Neural progenitor cell (in vitro differentiated cells): ENCODE measurements around the gene GGT5. TPM values are rescaled to one million over a fixed set of nuclear protein-coding genes. Genes with fewer than 3 reads are reported as not detected.

ENCODE experiments used
- DNase-seq: peaks from one replicate; pipeline ENCODE4 v3.0.0-alpha.2; 2016; ENCODE audit warnings: low spot score
- H2AFZ ChIP-seq: fragments of 200-600 bp; sonication (generic); replicated peaks from 2 replicates; pipeline ENCODE4 v1.6.1; 2016; ENCODE audit warnings: antibody characterized with exemption
- H3F3A ChIP-seq: fragments of 200-600 bp; sonication (generic); 2 replicates; pipeline ENCODE4 v1.6.1; 2016; ENCODE audit warnings: antibody characterized with exemption, low read depth
- H3K27ac ChIP-seq: fragments of 200-600 bp; sonication (generic); 2 replicates; pipeline ENCODE4 v1.5.1; 2016; ENCODE audit warnings: mild to moderate bottlenecking
- H3K27me3 ChIP-seq: fragments of 200-600 bp; sonication (generic); 2 replicates; pipeline ENCODE4 v1.6.1; 2016; ENCODE audit warnings: mild to moderate bottlenecking, moderate library complexity
- H3K36me3 ChIP-seq: fragments of 200-600 bp; sonication (generic); 2 replicates; pipeline ENCODE4 v1.5.1; 2016
- H3K4me1 ChIP-seq: fragments of 200-600 bp; sonication (generic); 2 replicates; pipeline ENCODE4 v1.6.1; 2016; ENCODE audit warnings: mixed run types
- H3K4me2 ChIP-seq: fragments of 200-600 bp; sonication (generic); 2 replicates; pipeline ENCODE4 v1.6.1; 2016
- H3K4me3 ChIP-seq: fragments of 200-600 bp; sonication (generic); 2 replicates; pipeline ENCODE4 v1.5.1; 2016
- H3K79me2 ChIP-seq: fragments of 200-600 bp; sonication (generic); 2 replicates; pipeline ENCODE4 v1.6.1; 2016; ENCODE audit warnings: low read depth
- H3K9ac ChIP-seq: fragments of 200-600 bp; sonication (generic); 2 replicates; pipeline ENCODE4 v1.6.1; 2016
- H3K9me3 ChIP-seq: fragments of 200-600 bp; sonication (generic); 2 replicates; pipeline ENCODE4 v1.5.1; 2016; ENCODE audit warnings: low read depth
- H4K20me1 ChIP-seq: fragments of 200-600 bp; sonication (generic); 2 replicates; pipeline ENCODE4 v1.6.1; 2016; ENCODE audit warnings: low read depth
- H3K27ac Mint-ChIP-seq: 3 replicates; pipeline ENCODE4 v1.8.0; 2021; ENCODE audit warnings: mixed read lengths
- H3K27me3 Mint-ChIP-seq: 2 replicates; pipeline ENCODE4 v1.8.0; 2022; ENCODE audit warnings: low read depth, mild to moderate bottlenecking, inconsistent platforms, moderate library complexity, mixed read lengths; ENCODE audit not compliant: insufficient read depth
- H3K36me3 Mint-ChIP-seq: 3 replicates; pipeline ENCODE4 v1.8.0; 2021; ENCODE audit warnings: mixed read lengths
- H3K4me1 Mint-ChIP-seq: 3 replicates; pipeline ENCODE4 v1.8.0; 2021; ENCODE audit warnings: mixed read lengths
- H3K4me3 Mint-ChIP-seq: 3 replicates; pipeline ENCODE4 v1.8.0; 2021; ENCODE audit warnings: mild to moderate bottlenecking, moderate library complexity, mixed read lengths
- H3K9me3 Mint-ChIP-seq: 3 replicates; pipeline ENCODE4 v1.8.0; 2020; ENCODE audit warnings: mixed read lengths
- CTCF ChIP-seq: fragments of 200-600 bp; sonication (generic); IDR thresholded peaks from 2 replicates; pipeline ENCODE4 v1.5.1; 2017; ENCODE audit warnings: antibody characterized with exemption, mild to moderate bottlenecking
- EZH2 ChIP-seq: fragments of 200-600 bp; sonication (generic); IDR thresholded peaks from 2 replicates; pipeline ENCODE4 v1.6.1; 2017; ENCODE audit warnings: antibody characterized with exemption, mild to moderate bottlenecking, moderate library complexity
- EZH2phosphoT487 ChIP-seq: fragments of 200-600 bp; sonication (generic); IDR thresholded peaks from 2 replicates; pipeline ENCODE4 v1.6.1; 2017; ENCODE audit warnings: antibody characterized with exemption
- total RNA-seq: library from RNA; depleted of rRNA; stranded (reverse); fragments of >200 nt; gene quantifications from 2 replicates; pipeline ENCODE4 v1.2.3, GENCODE V29; 2015; ENCODE audit warnings: low replicate concordance

The GGT5 gene
- total RNA-seq, 1 donor from 2014 or later, result not detected

- Histone ChIP-seq H2AFZ (no peak overlapping the region), H3K4me3 (no peak overlapping the region), H3K79me2 (no peaks in the 10 kb centered on the region), H3F3A (no peaks in the 10 kb centered on the region), H3K4me1 (no peaks in the 10 kb centered on the region), H3K27ac (no peak overlapping the region), H3K9ac (no peak overlapping the region), H3K27me3 (no peaks in the 10 kb centered on the region), H3K4me2 (no peak overlapping the region), H4K20me1 (no peaks in the 10 kb centered on the region), H3K9me3 (no peaks in the 10 kb centered on the region), H3K36me3 (no peaks in the 10 kb centered on the region)
- no peak overlapping the region for H3K4me3 Mint-ChIP-seq
- no peaks in the 10 kb centered on the region for H3K36me3 Mint-ChIP-seq
- no peaks in the 10 kb centered on the region for H3K4me1 Mint-ChIP-seq
- H3K9me3 Mint-ChIP-seq, result peaks cover 8% of the 10 kb centered on the region
- TF ChIP-seq CTCF (no peak), EZH2phosphoT487 (no peak), EZH2 (no peak)
- DNase-seq, result no peak
- no peak overlapping the region for H3K27ac Mint-ChIP-seq
- peaks cover 4% of the 10 kb centered on the region for H3K27me3 Mint-ChIP-seq
Observed at GRCh38 chr22:24224468-24224867, 20.4 kb downstream of the GGT5 start.

- Histone ChIP-seq H3K4me2 (no peak overlapping the region), H3K27ac (no peak overlapping the region), H3K9me3 (no peaks in the 10 kb centered on the region), H3F3A (no peaks in the 10 kb centered on the region), H3K36me3 (no peaks in the 10 kb centered on the region), H3K27me3 (no peaks in the 10 kb centered on the region), H4K20me1 (no peaks in the 10 kb centered on the region), H3K4me3 (no peak overlapping the region), H3K4me1 (no peaks in the 10 kb centered on the region), H3K9ac (no peak overlapping the region), H3K79me2 (no peaks in the 10 kb centered on the region), H2AFZ (no peak overlapping the region)
- no peak for DNase-seq
- H3K4me3 Mint-ChIP-seq, result no peak overlapping the region
- peaks cover 2% of the 10 kb centered on the region for H3K9me3 Mint-ChIP-seq
- H3K27me3 Mint-ChIP-seq, result no peaks in the 10 kb centered on the region
- no peaks in the 10 kb centered on the region for H3K36me3 Mint-ChIP-seq
- H3K4me1 Mint-ChIP-seq, result no peaks in the 10 kb centered on the region
- peak overlapping the region; percentile 52 for H3K27ac Mint-ChIP-seq
- TF ChIP-seq EZH2 (no peak), EZH2phosphoT487 (no peak), CTCF (no peak)
Observed at GRCh38 chr22:24219750-24220149, 25.1 kb downstream of the GGT5 start.

- Histone ChIP-seq H3K27me3 (no peaks in the 10 kb centered on the region), H3K36me3 (no peaks in the 10 kb centered on the region), H2AFZ (no peak overlapping the region), H3K9ac (no peak overlapping the region), H3K27ac (no peak overlapping the region), H3F3A (no peaks in the 10 kb centered on the region), H3K4me2 (no peak overlapping the region), H3K4me1 (no peaks in the 10 kb centered on the region), H4K20me1 (no peaks in the 10 kb centered on the region), H3K79me2 (no peaks in the 10 kb centered on the region), H3K4me3 (no peak overlapping the region), H3K9me3 (no peaks in the 10 kb centered on the region)
- H3K27ac Mint-ChIP-seq, result no peak overlapping the region
- no peak for DNase-seq
- no peaks in the 10 kb centered on the region for H3K36me3 Mint-ChIP-seq
- peaks cover 2% of the 10 kb centered on the region for H3K27me3 Mint-ChIP-seq
- TF ChIP-seq EZH2 (no peak), CTCF (no peak), EZH2phosphoT487 (no peak)
- peaks cover 4% of the 10 kb centered on the region for H3K4me1 Mint-ChIP-seq
- H3K4me3 Mint-ChIP-seq, result no peak overlapping the region
- peaks cover 3% of the 10 kb centered on the region for H3K9me3 Mint-ChIP-seq
Observed at GRCh38 chr22:24217384-24217783, 27.5 kb downstream of the GGT5 start.
